ENCODE data around the gene NOA1.

Gene NOA1

GRCh38 chr4:56979421-56980072 is 2.1 kb upstream of the NOA1 start:
- Histone ChIP-seq H3K27me3 (ENCODE audit: control insufficient read depth, insufficient read depth, low read length) (no peaks in the 10 kb centered on the region), H3K36me3 (ENCODE audit: insufficient read depth, low read length) (peaks cover 3% of the 10 kb centered on the region), H3K4me3 (ENCODE audit: low read length) (peak overlapping the region; percentile 98), H3K9ac (ENCODE audit: low read depth, low read length) (peak overlapping the region; percentile 95), H3K4me2 (ENCODE audit: low read length) (peak overlapping the region; percentile 100), H3K9me3 (replicated peaks; ENCODE audit: low read length) (no peaks in the 10 kb centered on the region), H3K4me1 (ENCODE audit: control insufficient read depth, insufficient read depth, low read length) (peaks cover 16% of the 10 kb centered on the region)

GRCh38 chr4:56978750-56979303 is 1.4 kb upstream of the NOA1 start, which contains the start of gene POLR2B:
TSS of gene POLR2B (plus strand) at chr4:56978896. CDS start at chr4:56978986, 90 bp downstream.
- no peaks in the 10 kb centered on the region for H3K9me3 ChIP-seq (replicated peaks; ENCODE audit: low read length)
- H3K4me3 ChIP-seq (ENCODE audit: low read length) = peak within 1 kb of the TSS; percentile 98
- peak within 1 kb of the TSS; percentile 95 for H3K9ac ChIP-seq (ENCODE audit: low read depth, low read length)
- no peaks in the 10 kb centered on the region for H3K27me3 ChIP-seq (ENCODE audit: control insufficient read depth, insufficient read depth, low read length)
- peaks cover 5% of the 10 kb centered on the region for H3K36me3 ChIP-seq (ENCODE audit: insufficient read depth, low read length)
- H3K4me1 ChIP-seq (ENCODE audit: control insufficient read depth, insufficient read depth, low read length) = peaks cover 16% of the 10 kb centered on the region
- peak within 1 kb of the TSS; percentile 100 for H3K4me2 ChIP-seq (ENCODE audit: low read length)

GRCh38 chr4:56976837-56977320 is 527 bp downstream of the NOA1 start:
- Histone ChIP-seq H3K9me3 (replicated peaks; ENCODE audit: low read length) (peaks cover 8% of the 10 kb centered on the region), H3K9ac (ENCODE audit: low read depth, low read length) (peak overlapping the region; percentile 95), H3K27me3 (ENCODE audit: control insufficient read depth, insufficient read depth, low read length) (no peaks in the 10 kb centered on the region), H3K4me3 (ENCODE audit: low read length) (peak overlapping the region; percentile 98), H3K4me2 (ENCODE audit: low read length) (peak overlapping the region; percentile 100), H3K36me3 (ENCODE audit: insufficient read depth, low read length) (peaks cover 22% of the 10 kb centered on the region), H3K4me1 (ENCODE audit: control insufficient read depth, insufficient read depth, low read length) (peaks cover 16% of the 10 kb centered on the region)

- peaks cover 15% of the 10 kb centered on the region for H3K4me1 ChIP-seq (ENCODE audit: control insufficient read depth, insufficient read depth, low read length)
- H3K4me2 ChIP-seq (ENCODE audit: low read length) = peak overlapping the region; percentile 100
- peak overlapping the region; percentile 95 for H3K9ac ChIP-seq (ENCODE audit: low read depth, low read length)
- peak overlapping the region; percentile 98 for H3K4me3 ChIP-seq (ENCODE audit: low read length)
- no peaks in the 10 kb centered on the region for H3K27me3 ChIP-seq (ENCODE audit: control insufficient read depth, insufficient read depth, low read length)
- H3K36me3 ChIP-seq (ENCODE audit: insufficient read depth, low read length) = peaks cover 26% of the 10 kb centered on the region
- peaks cover 8% of the 10 kb centered on the region for H3K9me3 ChIP-seq (replicated peaks; ENCODE audit: low read length)
Observed at GRCh38 chr4:56976283-56976836, 1.0 kb downstream of the NOA1 start.

GRCh38 chr4:56973336-56973735 is 4.1 kb downstream of the NOA1 start:
- Histone ChIP-seq H3K4me3 (ENCODE audit: low read length) (no peak overlapping the region), H3K9me3 (replicated peaks; ENCODE audit: low read length) (peaks cover 8% of the 10 kb centered on the region), H3K4me1 (ENCODE audit: control insufficient read depth, insufficient read depth, low read length) (peaks cover 4% of the 10 kb centered on the region), H3K9ac (ENCODE audit: low read depth, low read length) (no peak overlapping the region), H3K36me3 (ENCODE audit: insufficient read depth, low read length) (peaks cover 45% of the 10 kb centered on the region), H3K27me3 (ENCODE audit: control insufficient read depth, insufficient read depth, low read length) (no peaks in the 10 kb centered on the region), H3K4me2 (ENCODE audit: low read length) (no peak overlapping the region)

GRCh38 chr4:56972809-56973208 is 4.6 kb downstream of the NOA1 start:
- no peaks in the 10 kb centered on the region for H3K27me3 ChIP-seq (ENCODE audit: control insufficient read depth, insufficient read depth, low read length)
- H3K36me3 ChIP-seq (ENCODE audit: insufficient read depth, low read length) = peaks cover 45% of the 10 kb centered on the region
- peaks cover 4% of the 10 kb centered on the region for H3K4me1 ChIP-seq (ENCODE audit: control insufficient read depth, insufficient read depth, low read length)
- no peak overlapping the region for H3K9ac ChIP-seq (ENCODE audit: low read depth, low read length)
- peaks cover 8% of the 10 kb centered on the region for H3K9me3 ChIP-seq (replicated peaks; ENCODE audit: low read length)
- no peak overlapping the region for H3K4me3 ChIP-seq (ENCODE audit: low read length)
- no peak overlapping the region for H3K4me2 ChIP-seq (ENCODE audit: low read length)

GRCh38 chr4:56972389-56972788 is 5.0 kb downstream of the NOA1 start:
- no peak overlapping the region for H3K4me2 ChIP-seq (ENCODE audit: low read length)
- peaks cover 48% of the 10 kb centered on the region for H3K36me3 ChIP-seq (ENCODE audit: insufficient read depth, low read length)
- H3K9me3 ChIP-seq (replicated peaks; ENCODE audit: low read length) = peaks cover 8% of the 10 kb centered on the region
- no peaks in the 10 kb centered on the region for H3K27me3 ChIP-seq (ENCODE audit: control insufficient read depth, insufficient read depth, low read length)
- no peak overlapping the region for H3K9ac ChIP-seq (ENCODE audit: low read depth, low read length)
- peaks cover 4% of the 10 kb centered on the region for H3K4me1 ChIP-seq (ENCODE audit: control insufficient read depth, insufficient read depth, low read length)
- H3K4me3 ChIP-seq (ENCODE audit: low read length) = no peak overlapping the region

GRCh38 chr4:56971383-56971782 is 6.0 kb downstream of the NOA1 start:
- Histone ChIP-seq H3K4me3 (ENCODE audit: low read length) (no peak overlapping the region), H3K4me1 (ENCODE audit: control insufficient read depth, insufficient read depth, low read length) (peaks cover 4% of the 10 kb centered on the region), H3K36me3 (ENCODE audit: insufficient read depth, low read length) (peaks cover 54% of the 10 kb centered on the region), H3K27me3 (ENCODE audit: control insufficient read depth, insufficient read depth, low read length) (no peaks in the 10 kb centered on the region), H3K9ac (ENCODE audit: low read depth, low read length) (no peak overlapping the region), H3K9me3 (replicated peaks; ENCODE audit: low read length) (peaks cover 8% of the 10 kb centered on the region), H3K4me2 (ENCODE audit: low read length) (no peak overlapping the region)

GRCh38 chr4:56961107-56961500 is 16.3 kb downstream of the NOA1 start:
- peaks cover 18% of the 10 kb centered on the region for H3K4me1 ChIP-seq (ENCODE audit: control insufficient read depth, insufficient read depth, low read length)
- H3K9me3 ChIP-seq (replicated peaks; ENCODE audit: low read length) = no peaks in the 10 kb centered on the region
- no peaks in the 10 kb centered on the region for H3K27me3 ChIP-seq (ENCODE audit: control insufficient read depth, insufficient read depth, low read length)
- H3K4me3 ChIP-seq (ENCODE audit: low read length) = no peak overlapping the region
- H3K4me2 ChIP-seq (ENCODE audit: low read length) = no peak overlapping the region
- peaks cover 13% of the 10 kb centered on the region for H3K36me3 ChIP-seq (ENCODE audit: insufficient read depth, low read length)
- no peak overlapping the region for H3K9ac ChIP-seq (ENCODE audit: low read depth, low read length)

- Histone ChIP-seq H3K4me1 (ENCODE audit: control insufficient read depth, insufficient read depth, low read length) (peaks cover 18% of the 10 kb centered on the region), H3K9ac (ENCODE audit: low read depth, low read length) (peak overlapping the region; percentile 35), H3K27me3 (ENCODE audit: control insufficient read depth, insufficient read depth, low read length) (no peaks in the 10 kb centered on the region), H3K4me2 (ENCODE audit: low read length) (peak overlapping the region; percentile 65), H3K9me3 (replicated peaks; ENCODE audit: low read length) (no peaks in the 10 kb centered on the region), H3K36me3 (ENCODE audit: insufficient read depth, low read length) (peaks cover 5% of the 10 kb centered on the region), H3K4me3 (ENCODE audit: low read length) (no peak overlapping the region)
Observed at GRCh38 chr4:56959100-56959499, 18.3 kb downstream of the NOA1 start.

- H3K9ac ChIP-seq (ENCODE audit: low read depth, low read length) = peak overlapping the region; percentile 35
- H3K4me3 ChIP-seq (ENCODE audit: low read length) = peak overlapping the region; percentile 15
- H3K4me2 ChIP-seq (ENCODE audit: low read length) = peak overlapping the region; percentile 65
- H3K4me1 ChIP-seq (ENCODE audit: control insufficient read depth, insufficient read depth, low read length) = peaks cover 18% of the 10 kb centered on the region
- no peaks in the 10 kb centered on the region for H3K36me3 ChIP-seq (ENCODE audit: insufficient read depth, low read length)
- no peaks in the 10 kb centered on the region for H3K9me3 ChIP-seq (replicated peaks; ENCODE audit: low read length)
- H3K27me3 ChIP-seq (ENCODE audit: control insufficient read depth, insufficient read depth, low read length) = no peaks in the 10 kb centered on the region
Observed at GRCh38 chr4:56958111-56958517, 19.3 kb downstream of the NOA1 start.

Data from skeletal muscle satellite cell (primary cell).